HUES6 (cell line): ENCODE measurements around the gene LDLRAD3.

ENCODE experiments used
- H3K27ac ChIP-seq: 2 replicates; pipeline ENCODE4 v1.7.0; 2013; ENCODE audit warnings: low read depth, mild to moderate bottlenecking, low read length, inconsistent platforms
- H3K27me3 ChIP-seq: 2 replicates; pipeline ENCODE4 v1.6.1; 2013; ENCODE audit warnings: low read length; ENCODE audit not compliant: control insufficient read depth, insufficient read depth
- H3K36me3 ChIP-seq: 2 replicates; pipeline ENCODE4 v1.6.1; 2013; ENCODE audit warnings: low read length; ENCODE audit not compliant: control insufficient read depth, insufficient read depth
- H3K4me1 ChIP-seq: 2 replicates; pipeline ENCODE4 v1.6.1; 2013; ENCODE audit warnings: low read length; ENCODE audit not compliant: control insufficient read depth, insufficient read depth
- H3K4me3 ChIP-seq: 2 replicates; pipeline ENCODE4 v1.5.1; 2013; ENCODE audit warnings: low read depth, low read length
- H3K9ac ChIP-seq: one replicate; pipeline ENCODE4 v1.6.1; 2013; ENCODE audit warnings: mild to moderate bottlenecking, low read length
- H3K9me3 ChIP-seq: 2 replicates; pipeline ENCODE4 v1.6.1; 2013; ENCODE audit warnings: low read depth, low read length; ENCODE audit not compliant: control insufficient read depth, insufficient read depth

LDLRAD3 gene

GRCh38 chr11:36118084-36118483, 174.2 kb downstream of the LDLRAD3 start:
- H3K36me3 ChIP-seq = peaks cover 10% of the 10 kb centered on the region; the same call in 1 of the 2 replicates
- no peak overlapping the region for H3K27ac ChIP-seq
- H3K4me3 ChIP-seq = no peak overlapping the region
- H3K27me3 ChIP-seq = no peaks in the 10 kb centered on the region
- peaks cover 14% of the 10 kb centered on the region for H3K9me3 ChIP-seq
- no peaks in the 10 kb centered on the region; the same call in 1 of the 2 replicates for H3K4me1 ChIP-seq
- no peak overlapping the region for H3K9ac ChIP-seq

GRCh38 chr11:36119300-36119699, 175.4 kb downstream of the LDLRAD3 start:
- Histone ChIP-seq H3K9ac (no peak overlapping the region), H3K9me3 (peaks cover 4% of the 10 kb centered on the region; the same call in 1 of the 2 replicates), H3K4me3 (no peak overlapping the region), H3K27me3 (no peaks in the 10 kb centered on the region), H3K4me1 (no peaks in the 10 kb centered on the region; the same call in 1 of the 2 replicates), H3K36me3 (0 out of 2 replicates have a peak, but pooled peaks cover 7% of the 10 kb centered on the region), H3K27ac (no peak overlapping the region)

- Histone ChIP-seq H3K27ac (no peak overlapping the region), H3K9ac (no peak overlapping the region), H3K27me3 (no peaks in the 10 kb centered on the region), H3K4me3 (no peak overlapping the region), H3K9me3 (no peaks in the 10 kb centered on the region), H3K4me1 (peaks cover 6% of the 10 kb centered on the region), H3K36me3 (no peaks in the 10 kb centered on the region)
These were observed 177.2 kb downstream of the LDLRAD3 start for GRCh38 chr11:36121054-36121453.

GRCh38 chr11:36122671-36123070, 178.8 kb downstream of the LDLRAD3 start:
- Histone ChIP-seq H3K4me3 (no peak overlapping the region), H3K9ac (no peak overlapping the region), H3K36me3 (no peaks in the 10 kb centered on the region), H3K27me3 (no peaks in the 10 kb centered on the region), H3K4me1 (peaks cover 14% of the 10 kb centered on the region), H3K27ac (no peak overlapping the region), H3K9me3 (no peaks in the 10 kb centered on the region)

GRCh38 chr11:36123336-36124101, 179.7 kb downstream of the LDLRAD3 start:
- H3K27me3 ChIP-seq = no peaks in the 10 kb centered on the region
- no peaks in the 10 kb centered on the region for H3K36me3 ChIP-seq
- H3K4me3 ChIP-seq = no peak overlapping the region
- H3K27ac ChIP-seq = no peak overlapping the region
- peaks cover 14% of the 10 kb centered on the region for H3K4me1 ChIP-seq
- no peaks in the 10 kb centered on the region for H3K9me3 ChIP-seq
- no peak overlapping the region for H3K9ac ChIP-seq

GRCh38 chr11:36126678-36127077, 182.8 kb downstream of the LDLRAD3 start:
- peaks cover 22% of the 10 kb centered on the region for H3K4me1 ChIP-seq
- no peaks in the 10 kb centered on the region for H3K27me3 ChIP-seq
- H3K27ac ChIP-seq = no peak overlapping the region
- H3K9me3 ChIP-seq = no peaks in the 10 kb centered on the region
- no peak overlapping the region for H3K4me3 ChIP-seq
- no peak overlapping the region for H3K9ac ChIP-seq
- H3K36me3 ChIP-seq = no peaks in the 10 kb centered on the region

GRCh38 chr11:36127550-36127949, 183.7 kb downstream of the LDLRAD3 start:
- no peaks in the 10 kb centered on the region for H3K36me3 ChIP-seq
- no peak overlapping the region for H3K4me3 ChIP-seq
- no peak overlapping the region for H3K9ac ChIP-seq
- no peak overlapping the region for H3K27ac ChIP-seq
- H3K4me1 ChIP-seq = peaks cover 22% of the 10 kb centered on the region
- H3K27me3 ChIP-seq = no peaks in the 10 kb centered on the region
- H3K9me3 ChIP-seq = no peaks in the 10 kb centered on the region

- no peak overlapping the region for H3K27ac ChIP-seq
- no peaks in the 10 kb centered on the region for H3K36me3 ChIP-seq
- H3K27me3 ChIP-seq = no peaks in the 10 kb centered on the region
These were observed 186.1 kb downstream of the LDLRAD3 start for GRCh38 chr11:36129955-36130354.

GRCh38 chr11:36130401-36130800, 186.5 kb downstream of the LDLRAD3 start:
- Histone ChIP-seq H3K9ac (no peak overlapping the region), H3K4me1 (peaks cover 22% of the 10 kb centered on the region), H3K36me3 (no peaks in the 10 kb centered on the region), H3K27me3 (no peaks in the 10 kb centered on the region), H3K27ac (no peak overlapping the region), H3K9me3 (no peaks in the 10 kb centered on the region), H3K4me3 (no peak overlapping the region)

More at GRCh38 chr11:36129955-36130354, 186.1 kb downstream of the LDLRAD3 start:
- H3K4me1 ChIP-seq = peaks cover 22% of the 10 kb centered on the region
- H3K9ac ChIP-seq = no peak overlapping the region
- H3K9me3 ChIP-seq = no peaks in the 10 kb centered on the region
- no peak overlapping the region for H3K4me3 ChIP-seq

GRCh38 chr11:36131721-36132397, 188.0 kb downstream of the LDLRAD3 start:
- Histone ChIP-seq H3K4me3 (no peak overlapping the region), H3K36me3 (no peaks in the 10 kb centered on the region)

GRCh38 chr11:36132940-36133339, 189.1 kb downstream of the LDLRAD3 start:
- Histone ChIP-seq H3K36me3 (no peaks in the 10 kb centered on the region), H3K27me3 (no peaks in the 10 kb centered on the region), H3K9ac (no peak overlapping the region), H3K9me3 (no peaks in the 10 kb centered on the region), H3K4me3 (no peak overlapping the region), H3K27ac (no peak overlapping the region), H3K4me1 (peaks cover 8% of the 10 kb centered on the region; the same call in 1 of the 2 replicates)

More at GRCh38 chr11:36131721-36132397, 188.0 kb downstream of the LDLRAD3 start:
- H3K4me1 ChIP-seq = peaks cover 8% of the 10 kb centered on the region
- H3K27me3 ChIP-seq = no peaks in the 10 kb centered on the region
- H3K9ac ChIP-seq = no peak overlapping the region
- no peak overlapping the region for H3K27ac ChIP-seq
- no peaks in the 10 kb centered on the region for H3K9me3 ChIP-seq
